ENCODE results near the gene PGAP2.
"Not testable (repeated sequence)": the region's sequence is repeated elsewhere in the genome, so short reads cannot be mapped to it uniquely, and the experiment has no call there.

PGAP2 gene

GRCh38 chr11:3809624-3809928 is 1.2 kb downstream of the PGAP2 start:
- Histone ChIP-seq H3K27ac (ENCODE audit: low read depth, low read length) (no peak overlapping the region), H3K36me3 (ENCODE audit: insufficient read depth, low read length) (no peaks in the 10 kb centered on the region), H3K27me3 (ENCODE audit: control insufficient read depth in 1 of 2, insufficient read depth in 2 of 2, low read length in 2 of 2) (no peaks in the 10 kb centered on the region), H3K9ac (ENCODE audit: low read length) (no peak overlapping the region), H3K9me3 (ENCODE audit: low read length) (no peaks in the 10 kb centered on the region), H3K4me1 (ENCODE audit: insufficient read depth, low read length) (peaks cover 10% of the 10 kb centered on the region), H3K4me3 (ENCODE audit: low read depth in 1 of 2, low read length in 2 of 2) (no peak overlapping the region)

- H3K27me3 ChIP-seq (ENCODE audit: control insufficient read depth in 1 of 2, insufficient read depth in 2 of 2, low read length in 2 of 2): no peaks in the 10 kb centered on the region
- H3K9me3 ChIP-seq (ENCODE audit: low read length): no peaks in the 10 kb centered on the region
- no peaks in the 10 kb centered on the region for H3K36me3 ChIP-seq (ENCODE audit: insufficient read depth, low read length)
- H3K4me3 ChIP-seq (ENCODE audit: low read depth in 1 of 2, low read length in 2 of 2): no peak overlapping the region
- H3K9ac ChIP-seq (ENCODE audit: low read length): no peak overlapping the region
- H3K27ac ChIP-seq (ENCODE audit: low read depth, low read length): no peak overlapping the region
- peaks cover 10% of the 10 kb centered on the region for H3K4me1 ChIP-seq (ENCODE audit: insufficient read depth, low read length)
Measured at GRCh38 chr11:3810446-3810845, 2.1 kb downstream of the PGAP2 start.

GRCh38 chr11:3810951-3811350 is 2.6 kb downstream of the PGAP2 start:
- no peaks in the 10 kb centered on the region for H3K9me3 ChIP-seq (ENCODE audit: low read length)
- H3K4me1 ChIP-seq (ENCODE audit: insufficient read depth, low read length): peaks cover 10% of the 10 kb centered on the region
- H3K27me3 ChIP-seq (ENCODE audit: control insufficient read depth in 1 of 2, insufficient read depth in 2 of 2, low read length in 2 of 2): no peaks in the 10 kb centered on the region
- H3K36me3 ChIP-seq (ENCODE audit: insufficient read depth, low read length): no peaks in the 10 kb centered on the region
- no peak overlapping the region for H3K9ac ChIP-seq (ENCODE audit: low read length)
- no peak overlapping the region for H3K4me3 ChIP-seq (ENCODE audit: low read depth in 1 of 2, low read length in 2 of 2)
- no peak overlapping the region for H3K27ac ChIP-seq (ENCODE audit: low read depth, low read length)

- H3K9me3 ChIP-seq (ENCODE audit: low read length); H3K36me3 ChIP-seq (ENCODE audit: insufficient read depth, low read length); H3K27ac ChIP-seq (ENCODE audit: low read depth, low read length); H3K9ac ChIP-seq (ENCODE audit: low read length); H3K4me3 ChIP-seq (ENCODE audit: low read depth in 1 of 2, low read length in 2 of 2); H3K27me3 ChIP-seq (ENCODE audit: control insufficient read depth in 1 of 2, insufficient read depth in 2 of 2, low read length in 2 of 2); H3K4me1 ChIP-seq (ENCODE audit: insufficient read depth, low read length): not testable (repeated sequence)
Measured at GRCh38 chr11:3814832-3815231, 6.5 kb downstream of the PGAP2 start.

- Histone ChIP-seq H3K4me1 (ENCODE audit: insufficient read depth, low read length) (no peaks in the 10 kb centered on the region), H3K27ac (ENCODE audit: low read depth, low read length) (no peak overlapping the region), H3K4me3 (ENCODE audit: low read depth in 1 of 2, low read length in 2 of 2) (no peak overlapping the region), H3K9ac (ENCODE audit: low read length) (no peak overlapping the region), H3K9me3 (ENCODE audit: low read length) (no peaks in the 10 kb centered on the region), H3K27me3 (ENCODE audit: control insufficient read depth in 1 of 2, insufficient read depth in 2 of 2, low read length in 2 of 2) (no peaks in the 10 kb centered on the region), H3K36me3 (ENCODE audit: insufficient read depth, low read length) (no peaks in the 10 kb centered on the region)
Measured at GRCh38 chr11:3815845-3816244, 7.5 kb downstream of the PGAP2 start.

GRCh38 chr11:3816673-3817072 is 8.3 kb downstream of the PGAP2 start:
- Histone ChIP-seq H3K36me3 (ENCODE audit: insufficient read depth, low read length) (no peaks in the 10 kb centered on the region), H3K4me3 (ENCODE audit: low read depth in 1 of 2, low read length in 2 of 2) (no peak overlapping the region), H3K9ac (ENCODE audit: low read length) (no peak overlapping the region), H3K9me3 (ENCODE audit: low read length) (no peaks in the 10 kb centered on the region), H3K27ac (ENCODE audit: low read depth, low read length) (no peak overlapping the region), H3K27me3 (ENCODE audit: control insufficient read depth in 1 of 2, insufficient read depth in 2 of 2, low read length in 2 of 2) (no peaks in the 10 kb centered on the region), H3K4me1 (ENCODE audit: insufficient read depth, low read length) (no peaks in the 10 kb centered on the region)

GRCh38 chr11:3817181-3817800 is 8.9 kb downstream of the PGAP2 start:
- Histone ChIP-seq H3K27ac (ENCODE audit: low read depth, low read length) (no peak overlapping the region), H3K9ac (ENCODE audit: low read length) (no peak overlapping the region), H3K27me3 (ENCODE audit: control insufficient read depth in 1 of 2, insufficient read depth in 2 of 2, low read length in 2 of 2) (no peaks in the 10 kb centered on the region), H3K4me1 (ENCODE audit: insufficient read depth, low read length) (no peaks in the 10 kb centered on the region), H3K9me3 (ENCODE audit: low read length) (no peaks in the 10 kb centered on the region), H3K36me3 (ENCODE audit: insufficient read depth, low read length) (no peaks in the 10 kb centered on the region), H3K4me3 (ENCODE audit: low read depth in 1 of 2, low read length in 2 of 2) (no peak overlapping the region)

- H3K9me3 ChIP-seq (ENCODE audit: low read length): no peaks in the 10 kb centered on the region
- H3K4me3 ChIP-seq (ENCODE audit: low read depth in 1 of 2, low read length in 2 of 2): no peak overlapping the region
- H3K27me3 ChIP-seq (ENCODE audit: control insufficient read depth in 1 of 2, insufficient read depth in 2 of 2, low read length in 2 of 2): no peaks in the 10 kb centered on the region
- H3K9ac ChIP-seq (ENCODE audit: low read length): no peak overlapping the region
- no peaks in the 10 kb centered on the region for H3K4me1 ChIP-seq (ENCODE audit: insufficient read depth, low read length)
- no peak overlapping the region for H3K27ac ChIP-seq (ENCODE audit: low read depth, low read length)
- peaks cover 4% of the 10 kb centered on the region for H3K36me3 ChIP-seq (ENCODE audit: insufficient read depth, low read length)
Measured at GRCh38 chr11:3820971-3821370, 12.6 kb downstream of the PGAP2 start.

- peaks cover 16% of the 10 kb centered on the region for H3K36me3 ChIP-seq (ENCODE audit: insufficient read depth, low read length)
- H3K4me1 ChIP-seq (ENCODE audit: insufficient read depth, low read length): no peaks in the 10 kb centered on the region
- no peak overlapping the region for H3K9ac ChIP-seq (ENCODE audit: low read length)
- no peaks in the 10 kb centered on the region for H3K27me3 ChIP-seq (ENCODE audit: control insufficient read depth in 1 of 2, insufficient read depth in 2 of 2, low read length in 2 of 2)
- no peaks in the 10 kb centered on the region for H3K9me3 ChIP-seq (ENCODE audit: low read length)
- H3K27ac ChIP-seq (ENCODE audit: low read depth, low read length): no peak overlapping the region
- H3K4me3 ChIP-seq (ENCODE audit: low read depth in 1 of 2, low read length in 2 of 2): no peak overlapping the region
Measured at GRCh38 chr11:3822312-3822711, 14.0 kb downstream of the PGAP2 start.

GRCh38 chr11:3823303-3823702 is 14.9 kb downstream of the PGAP2 start:
- Histone ChIP-seq H3K36me3 (ENCODE audit: insufficient read depth, low read length) (peaks cover 26% of the 10 kb centered on the region), H3K9me3 (ENCODE audit: low read length) (no peaks in the 10 kb centered on the region), H3K27ac (ENCODE audit: low read depth, low read length) (no peak overlapping the region), H3K27me3 (ENCODE audit: control insufficient read depth in 1 of 2, insufficient read depth in 2 of 2, low read length in 2 of 2) (no peaks in the 10 kb centered on the region), H3K4me1 (ENCODE audit: insufficient read depth, low read length) (no peaks in the 10 kb centered on the region), H3K9ac (ENCODE audit: low read length) (no peak overlapping the region), H3K4me3 (ENCODE audit: low read depth in 1 of 2, low read length in 2 of 2) (no peak overlapping the region)

- Histone ChIP-seq H3K9me3 (ENCODE audit: low read length) (no peaks in the 10 kb centered on the region), H3K27ac (ENCODE audit: low read depth, low read length) (no peak overlapping the region), H3K9ac (ENCODE audit: low read length) (no peak overlapping the region), H3K4me1 (ENCODE audit: insufficient read depth, low read length) (no peaks in the 10 kb centered on the region), H3K4me3 (ENCODE audit: low read depth in 1 of 2, low read length in 2 of 2) (no peak overlapping the region), H3K27me3 (ENCODE audit: control insufficient read depth in 1 of 2, insufficient read depth in 2 of 2, low read length in 2 of 2) (no peaks in the 10 kb centered on the region), H3K36me3 (ENCODE audit: insufficient read depth, low read length) (peaks cover 27% of the 10 kb centered on the region)
Measured at GRCh38 chr11:3823762-3824506, 15.6 kb downstream of the PGAP2 start.
